Prostate gland (tissue), 2 donors: ENCODE results near the gene TMEM45B.

Source experiments
- POLR2A ChIP-seq: fragments of 450-650 bp; IDR thresholded peaks from one replicate; pipeline ENCODE4 v1.6.1; 2016; ENCODE audit warnings: antibody characterized with exemption, mild to moderate bottlenecking
- POLR2AphosphoS5 ChIP-seq: sonication (generic); formaldehyde crosslinking; IDR thresholded peaks from one replicate; pipeline ENCODE4 v1.6.1; 2017; ENCODE audit warnings: antibody characterized with exemption
- TF ChIP-seq, protein P1 (sequence below), 4 experiments: fragments of 200-600 bp in 2 of 4; fragments of 450-650 bp in 2 of 4; sonication (generic) in 2 of 4; IDR thresholded peaks; 1 replicate in 3 of 4; 2 replicates in 1 of 4; pipeline ENCODE4 v1.5.1; 2016 to 2019; ENCODE audit warnings: antibody characterized with exemption in 4 of 4, mild to moderate bottlenecking in 2 of 4, moderate library complexity in 2 of 4

DNA sequence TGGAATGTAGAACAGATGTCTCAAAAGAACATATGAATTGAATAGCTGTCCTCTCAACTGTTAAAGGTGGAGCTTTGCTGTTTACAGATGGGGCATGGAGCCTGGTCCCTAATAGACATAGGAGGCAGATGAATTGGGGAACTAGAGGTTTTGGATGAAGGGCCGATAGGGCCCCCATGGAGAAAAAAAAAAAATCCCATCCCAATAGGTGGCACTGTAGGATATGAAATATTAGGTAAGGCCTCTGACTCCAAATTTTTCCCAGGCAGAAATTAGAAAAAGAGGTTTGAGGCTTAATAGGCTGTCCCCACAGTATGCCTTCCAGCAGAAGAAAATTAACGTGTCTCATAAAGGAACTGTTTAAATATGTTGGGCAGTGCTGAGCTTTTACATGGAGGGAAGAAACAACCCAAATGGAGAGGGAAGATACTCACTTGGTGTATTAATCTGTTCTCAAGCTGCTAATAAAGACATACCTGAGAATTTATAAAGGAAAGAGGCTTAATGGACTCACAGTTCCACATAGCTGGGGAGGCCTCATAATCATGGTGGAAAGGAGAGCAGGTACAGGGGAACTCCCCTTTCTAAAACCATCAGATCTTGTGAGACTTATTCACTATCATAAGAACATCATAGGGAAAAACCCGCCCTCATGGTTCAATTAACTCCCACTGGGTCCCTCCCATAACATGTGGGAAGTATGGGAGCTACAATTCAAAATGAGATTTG is 30.1 kb upstream of the TMEM45B start:
- TF ChIP-seq, protein P1, sequence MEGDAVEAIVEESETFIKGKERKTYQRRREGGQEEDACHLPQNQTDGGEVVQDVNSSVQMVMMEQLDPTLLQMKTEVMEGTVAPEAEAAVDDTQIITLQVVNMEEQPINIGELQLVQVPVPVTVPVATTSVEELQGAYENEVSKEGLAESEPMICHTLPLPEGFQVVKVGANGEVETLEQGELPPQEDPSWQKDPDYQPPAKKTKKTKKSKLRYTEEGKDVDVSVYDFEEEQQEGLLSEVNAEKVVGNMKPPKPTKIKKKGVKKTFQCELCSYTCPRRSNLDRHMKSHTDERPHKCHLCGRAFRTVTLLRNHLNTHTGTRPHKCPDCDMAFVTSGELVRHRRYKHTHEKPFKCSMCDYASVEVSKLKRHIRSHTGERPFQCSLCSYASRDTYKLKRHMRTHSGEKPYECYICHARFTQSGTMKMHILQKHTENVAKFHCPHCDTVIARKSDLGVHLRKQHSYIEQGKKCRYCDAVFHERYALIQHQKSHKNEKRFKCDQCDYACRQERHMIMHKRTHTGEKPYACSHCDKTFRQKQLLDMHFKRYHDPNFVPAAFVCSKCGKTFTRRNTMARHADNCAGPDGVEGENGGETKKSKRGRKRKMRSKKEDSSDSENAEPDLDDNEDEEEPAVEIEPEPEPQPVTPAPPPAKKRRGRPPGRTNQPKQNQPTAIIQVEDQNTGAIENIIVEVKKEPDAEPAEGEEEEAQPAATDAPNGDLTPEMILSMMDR (IDR thresholded peaks at IDR 0.05): peak in 3 of 4 experiments; percentile 20 to 37 (median 35)
- TF ChIP-seq POLR2A (no peak), POLR2AphosphoS5 (no peak)
